ENCODE measurements around the gene SPNS3. TPM values are rescaled to one million over a fixed set of nuclear protein-coding genes. Genes with fewer than 3 reads are reported as not detected.

The SPNS3 gene
- total and polyA plus RNA-seq, 8 donors, result 0.55 to 1.1 (median 1.0) TPM; not detected in 1

- H3K27me3 ChIP-seq, result peaks cover 0 to 37% of the 10 kb centered on the region in 2 donors
- ATAC-seq, result no peak
- H3K4me1 ChIP-seq, result peaks cover 3 to 97% of the 10 kb centered on the region in 2 donors
- H3K4me3 ChIP-seq, result no peak overlapping the region
- no peaks in the 10 kb centered on the region for H3K36me3 ChIP-seq
- H3K9me3 ChIP-seq, result no peaks in the 10 kb centered on the region
- DNase-seq, result no peak
- no peak overlapping the region for H3K27ac ChIP-seq
- intact Hi-C loops (cut with DNase I), result no loop called here
- TF ChIP-seq CTCF (IDR thresholded peaks at IDR 0.05), result no peak
These were observed 68.9 kb downstream of the SPNS3 start for GRCh38 chr17:4502466-4503154.

- ATAC-seq, result no peak
- Histone ChIP-seq H3K27me3 (peaks cover 0 to 28% of the 10 kb centered on the region in 2 donors), H3K27ac (peak overlapping the region in 1 of 2 donors; percentile 53), H3K4me1 (peaks cover 3 to 97% of the 10 kb centered on the region in 2 donors), H3K9me3 (no peaks in the 10 kb centered on the region), H3K4me3 (no peak overlapping the region), H3K36me3 (no peaks in the 10 kb centered on the region)
- DNase-seq, result no peak
- no peak for TF ChIP-seq CTCF (IDR thresholded peaks at IDR 0.05)
- intact Hi-C loops (cut with DNase I), result no loop called here
These were observed 69.7 kb downstream of the SPNS3 start for GRCh38 chr17:4503283-4504025.

- DNase-seq, result no peak
- no peak for TF ChIP-seq CTCF (IDR thresholded peaks at IDR 0.05)
- Histone ChIP-seq H3K9me3 (no peaks in the 10 kb centered on the region), H3K27me3 (peaks cover 0 to 24% of the 10 kb centered on the region in 2 donors), H3K4me1 (peaks cover 5 to 99% of the 10 kb centered on the region in 2 donors), H3K36me3 (no peaks in the 10 kb centered on the region), H3K4me3 (no peak overlapping the region), H3K27ac (peak overlapping the region in 1 of 2 donors; percentile 53)
- no peak for ATAC-seq
- intact Hi-C loops (cut with DNase I), result no loop called here
These were observed 70.4 kb downstream of the SPNS3 start for GRCh38 chr17:4504188-4504587.

GRCh38 chr17:4505187-4505586, 71.4 kb downstream of the SPNS3 start:
- Histone ChIP-seq H3K4me1 (peaks cover 5 to 99% of the 10 kb centered on the region in 2 donors), H3K27ac (peak overlapping the region; percentile 17 to 53), H3K4me3 (no peak overlapping the region), H3K36me3 (no peaks in the 10 kb centered on the region), H3K9me3 (no peaks in the 10 kb centered on the region), H3K27me3 (peaks cover 0 to 14% of the 10 kb centered on the region in 2 donors)
- ATAC-seq (no peak), DNase-seq (no peak)
- TF ChIP-seq CTCF (IDR thresholded peaks at IDR 0.05), result no peak
- intact Hi-C loops (cut with DNase I), result no loop called here

- H3K4me3 ChIP-seq, result no peak overlapping the region
- intact Hi-C loops (cut with DNase I), result no loop called here
- DNase-seq (no peak), ATAC-seq (no peak)
- H3K9me3 ChIP-seq, result no peaks in the 10 kb centered on the region
- peaks cover 0 to 3% of the 10 kb centered on the region in 2 donors for H3K27me3 ChIP-seq
- H3K27ac ChIP-seq, result peak overlapping the region; percentile 17 to 53
- TF ChIP-seq CTCF (IDR thresholded peaks at IDR 0.05), result no peak
- no peaks in the 10 kb centered on the region for H3K36me3 ChIP-seq
- peaks cover 3 to 99% of the 10 kb centered on the region in 2 donors for H3K4me1 ChIP-seq
These were observed 72.6 kb downstream of the SPNS3 start for GRCh38 chr17:4506175-4506813.

Data from left lung (tissue), 10 donors.